GM19238 (cell line): ENCODE results near the gene FXYD7.
"Not testable (repeated sequence)": the region's sequence is repeated elsewhere in the genome, so short reads cannot be mapped to it uniquely, and the experiment has no call there.

Experiments
- DNase-seq: peaks from one replicate; pipeline ENCODE4 v3.0.0; 2011; ENCODE audit warnings: low spot score; ENCODE audit not compliant: insufficient read length

FXYD7 gene

GRCh38 chr19:35126624-35126959 lies 16.5 kb upstream of the FXYD7 start:
- no peak for DNase-seq

DNA sequence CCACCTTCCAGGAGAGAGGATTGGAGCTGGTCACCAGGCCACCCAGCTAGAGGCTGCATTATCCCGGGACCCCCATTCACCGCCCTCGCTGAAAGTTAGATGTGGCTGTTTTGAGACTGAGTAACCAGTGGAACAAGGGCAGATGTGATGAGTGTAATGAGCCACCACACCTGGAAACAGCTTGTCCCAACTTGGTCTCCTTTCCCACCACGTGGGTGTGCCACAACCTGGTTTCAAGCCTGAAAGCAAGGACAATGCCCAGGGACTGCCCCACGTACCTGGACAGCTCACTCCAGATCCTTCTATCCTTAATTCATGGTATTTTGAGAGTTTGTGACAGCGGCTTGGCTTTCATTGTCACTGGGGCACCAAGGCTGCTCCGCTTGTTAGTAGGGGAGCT lies 15.2 kb upstream of the FXYD7 start:
- no peak for DNase-seq

- DNase-seq: no peak
These were observed 14.5 kb upstream of the FXYD7 start for GRCh38 chr19:35128398-35129057.

DNA sequence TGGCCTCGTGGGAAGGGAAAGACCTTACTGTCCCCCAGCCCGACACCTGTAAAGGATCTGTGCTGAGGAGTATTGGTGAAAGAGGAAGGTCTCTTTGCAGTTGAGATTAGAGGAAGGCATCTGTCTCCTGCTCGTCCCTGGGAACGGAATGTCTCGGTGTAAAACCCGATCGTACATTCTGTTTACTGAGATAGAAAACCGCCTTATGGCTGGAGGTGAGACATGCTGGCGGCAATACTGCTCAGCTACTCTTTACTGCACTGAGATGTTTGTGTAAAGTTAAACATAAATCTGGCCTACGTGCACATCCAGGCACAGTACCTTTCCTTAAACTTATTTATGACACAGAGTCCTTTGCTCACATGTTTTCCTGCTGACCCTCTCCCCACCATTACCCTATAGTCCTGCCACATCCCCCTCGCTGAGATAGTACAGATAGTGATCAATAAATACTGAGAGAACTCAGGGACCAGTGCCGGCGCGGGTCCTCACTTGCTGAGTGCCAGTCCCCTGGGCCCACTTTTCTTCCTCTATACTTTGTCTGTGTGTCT lies 13.3 kb upstream of the FXYD7 start:
- DNase-seq: not testable (repeated sequence)

GRCh38 chr19:35130761-35131720 lies 12.0 kb upstream of the FXYD7 start:
- no peak for DNase-seq

DNA sequence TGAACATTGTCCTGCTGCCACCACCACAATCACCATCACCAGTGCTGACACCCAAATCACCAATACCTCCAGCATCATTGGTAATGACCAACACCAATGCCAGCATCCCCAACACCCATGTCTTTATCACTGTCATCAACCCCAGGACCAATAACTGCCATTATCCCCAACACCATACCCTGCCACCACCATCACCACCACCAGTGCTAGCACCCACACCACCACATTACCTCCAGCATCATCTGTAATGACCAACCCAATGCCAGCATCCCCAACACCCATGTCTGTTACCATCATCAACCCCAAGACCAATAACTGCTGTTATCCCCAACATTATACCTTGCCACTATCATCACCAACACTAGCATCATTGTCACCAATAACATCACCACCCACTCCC lies 10.8 kb upstream of the FXYD7 start:
- DNase-seq: no peak

GRCh38 chr19:35133826-35134225 lies 9.2 kb upstream of the FXYD7 start:
- DNase-seq: no peak

DNA sequence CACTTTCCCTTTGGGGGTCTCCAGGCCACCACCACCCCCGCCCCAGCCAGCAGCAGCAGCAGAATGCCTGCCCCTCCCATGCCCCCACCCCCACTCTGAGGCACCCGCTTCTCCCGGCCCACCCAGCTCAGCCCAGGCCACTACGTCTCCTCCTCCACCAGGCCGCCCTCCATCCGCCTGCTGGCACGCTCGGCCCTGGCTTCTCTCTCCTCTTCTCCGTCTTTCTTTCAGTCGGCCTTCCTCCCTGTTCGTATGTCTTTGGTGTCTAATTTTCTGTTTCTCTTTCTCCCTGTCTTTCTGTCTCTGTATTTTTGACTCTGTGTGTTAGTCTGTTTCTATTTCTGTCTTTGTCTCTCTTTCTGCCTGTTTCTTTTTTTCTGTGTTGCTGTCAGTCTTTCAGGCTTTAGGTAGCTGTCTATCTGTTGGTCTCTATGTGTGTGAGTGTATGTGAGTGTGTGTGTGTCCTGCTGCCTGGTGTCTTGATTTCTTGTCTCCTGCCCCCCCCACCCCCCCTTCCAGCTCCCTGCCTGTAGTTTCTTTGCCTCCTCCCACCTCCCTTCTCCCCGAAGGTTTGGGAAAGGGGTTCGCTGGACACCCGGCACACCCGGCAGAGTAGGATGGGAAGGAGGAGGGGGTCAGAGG lies 8.3 kb upstream of the FXYD7 start, which contains the start of gene LGI4:
Gene LGI4, minus strand, starts transcription at position 459 of the 642 bp plus-strand sequence. Its CDS starts 379 bp downstream, at position 80.
- DNase-seq: no peak

DNA sequence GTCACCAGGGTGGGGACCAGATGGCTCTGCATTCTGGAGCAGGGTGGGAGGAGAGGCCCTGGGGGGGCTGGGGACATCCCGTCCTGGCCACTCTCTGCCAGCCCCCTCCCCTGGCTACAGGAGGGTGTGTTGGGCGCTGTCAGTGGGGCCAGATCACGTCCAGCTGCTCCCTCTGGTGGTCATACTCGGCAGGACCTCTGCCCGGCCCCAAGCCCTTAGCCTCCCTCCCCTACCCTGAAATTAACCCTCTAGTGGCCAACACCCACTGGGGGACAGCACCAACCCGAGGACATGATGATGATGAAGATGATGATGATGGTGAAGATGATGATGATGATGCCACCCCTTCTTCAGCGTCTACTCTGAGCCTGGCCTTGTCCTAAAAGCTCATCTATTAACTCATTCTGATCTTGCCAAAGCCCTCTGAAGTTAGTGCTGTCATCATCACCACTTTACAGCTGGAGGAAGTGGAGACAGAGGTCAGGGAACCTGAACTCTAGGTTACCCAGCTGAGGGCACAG lies 7.6 kb upstream of the FXYD7 start:
- DNase-seq: peak; percentile 92

GRCh38 chr19:35136231-35136630 lies 6.8 kb upstream of the FXYD7 start:
- no peak for DNase-seq

DNA sequence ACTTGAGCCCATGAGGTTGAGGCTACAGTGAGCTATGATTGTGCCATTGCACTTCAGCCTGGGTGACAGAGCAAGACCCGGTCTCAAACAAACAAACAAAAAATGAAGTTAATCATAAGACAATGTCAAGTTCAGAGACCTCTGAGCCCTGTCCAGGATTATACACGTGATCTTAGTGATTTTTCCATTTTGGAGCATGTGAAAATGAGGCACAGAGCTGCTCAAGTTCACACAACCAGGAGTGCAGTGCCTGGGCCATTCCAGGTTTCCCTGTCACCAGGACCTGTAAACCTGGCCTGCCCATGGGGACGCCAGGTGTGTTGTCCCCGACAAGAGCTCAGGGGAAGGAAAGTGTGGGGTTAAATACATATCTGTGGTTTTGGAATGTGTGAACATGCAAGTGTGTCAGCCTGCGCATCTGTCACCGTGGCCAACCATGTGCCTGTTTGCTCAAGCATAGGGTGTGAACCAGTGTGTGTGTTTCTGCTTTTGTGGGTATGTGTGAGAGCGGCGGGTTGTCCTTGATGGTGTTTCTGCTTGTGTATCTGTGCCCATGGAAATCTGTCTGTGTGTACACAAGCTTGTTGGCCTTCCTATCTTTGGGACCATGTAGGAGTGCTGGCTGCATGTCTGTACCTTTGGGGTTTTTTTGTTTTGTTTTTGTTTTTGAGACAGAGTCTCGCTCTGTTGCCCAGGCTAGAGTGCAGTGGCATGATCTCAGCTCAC lies 5.9 kb upstream of the FXYD7 start:
- DNase-seq: no peak

GRCh38 chr19:35138305-35138892 lies 4.7 kb upstream of the FXYD7 start, which contains the start of gene FXYD1:
Gene FXYD1 (plus strand): TSS chr19:35138824. CDS start chr19:35140080, 1,256 bp downstream.
- no peak for DNase-seq

DNA sequence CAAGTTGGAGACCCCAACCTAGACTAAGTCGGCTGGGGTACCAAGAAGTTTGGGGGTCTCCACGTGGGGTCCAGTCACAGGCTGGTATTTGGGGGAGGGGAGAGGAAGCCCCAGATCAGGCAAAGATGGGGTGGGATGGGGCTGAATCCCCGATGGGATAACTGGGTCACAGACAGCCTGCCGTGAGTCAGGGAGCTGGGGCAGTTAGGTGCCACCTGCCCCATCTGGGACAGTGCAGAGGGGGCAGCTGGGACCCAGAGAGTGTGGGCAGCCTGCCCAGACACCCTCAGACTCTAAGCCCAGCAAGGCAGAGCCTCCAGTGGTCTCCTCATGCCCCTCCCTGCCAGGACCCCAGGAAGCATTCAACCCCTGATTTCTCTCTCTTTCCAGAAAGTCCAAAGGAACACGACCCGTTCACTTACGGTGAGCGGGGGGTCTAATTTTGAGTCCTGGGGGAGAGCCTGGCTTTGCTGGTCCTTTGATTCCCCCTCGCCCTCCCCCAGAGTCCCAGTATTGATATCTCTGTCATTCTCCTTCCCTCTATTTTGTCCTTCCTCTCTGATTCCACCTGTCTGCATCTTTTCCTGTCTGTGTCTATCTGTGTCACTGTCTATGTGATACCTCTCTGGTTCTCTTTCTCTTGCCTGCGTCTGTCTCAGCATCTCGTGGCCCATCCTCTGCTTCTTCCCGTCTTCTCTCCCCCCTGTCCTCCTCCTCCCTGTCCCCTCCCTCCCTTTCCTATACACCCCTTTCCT lies 2.7 kb upstream of the FXYD7 start:
- DNase-seq: no peak

DNA sequence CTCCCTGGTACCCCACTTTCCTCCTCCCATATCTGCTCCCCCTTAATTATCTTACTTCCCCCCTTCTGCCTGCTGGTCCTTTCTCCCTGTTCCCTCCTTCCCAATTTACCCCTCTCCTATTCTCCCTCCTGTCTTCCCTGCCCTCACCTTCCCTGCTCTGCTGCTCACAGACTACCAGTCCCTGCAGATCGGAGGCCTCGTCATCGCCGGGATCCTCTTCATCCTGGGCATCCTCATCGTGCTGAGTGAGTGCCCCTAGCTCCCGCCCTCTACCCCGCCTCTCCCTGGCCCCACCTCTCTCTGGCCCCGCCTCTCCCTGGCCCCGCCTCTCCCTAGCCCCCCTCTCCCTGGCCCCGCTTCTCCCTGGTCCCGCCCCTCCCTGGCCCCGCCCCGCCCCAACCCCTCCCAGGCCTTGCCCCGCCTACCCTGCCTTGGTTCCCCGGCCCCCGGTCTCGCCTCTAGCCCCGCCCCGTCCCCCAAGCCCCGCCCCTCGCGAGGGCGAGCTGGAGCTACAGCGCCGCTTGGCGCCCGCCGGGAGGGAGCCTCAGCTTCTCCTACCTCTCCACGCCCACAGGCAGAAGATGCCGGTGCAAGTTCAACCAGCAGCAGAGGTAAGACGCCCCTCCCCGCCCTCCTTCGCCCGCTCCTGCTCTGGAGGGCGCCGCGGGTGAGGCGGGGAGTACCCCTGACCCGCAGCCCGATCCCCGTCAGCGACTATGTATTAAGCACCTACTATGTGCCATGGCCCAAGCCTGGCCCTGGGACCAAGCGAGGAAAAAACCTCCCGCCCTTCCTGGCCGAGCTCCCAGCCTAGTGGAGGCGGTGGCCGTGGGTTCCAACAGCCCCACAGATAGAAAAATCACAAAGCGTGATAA lies 1.9 kb upstream of the FXYD7 start:
- peak; percentile 98 for DNase-seq

GRCh38 chr19:35141837-35142605 lies 1.0 kb upstream of the FXYD7 start:
- DNase-seq: no peak

DNA sequence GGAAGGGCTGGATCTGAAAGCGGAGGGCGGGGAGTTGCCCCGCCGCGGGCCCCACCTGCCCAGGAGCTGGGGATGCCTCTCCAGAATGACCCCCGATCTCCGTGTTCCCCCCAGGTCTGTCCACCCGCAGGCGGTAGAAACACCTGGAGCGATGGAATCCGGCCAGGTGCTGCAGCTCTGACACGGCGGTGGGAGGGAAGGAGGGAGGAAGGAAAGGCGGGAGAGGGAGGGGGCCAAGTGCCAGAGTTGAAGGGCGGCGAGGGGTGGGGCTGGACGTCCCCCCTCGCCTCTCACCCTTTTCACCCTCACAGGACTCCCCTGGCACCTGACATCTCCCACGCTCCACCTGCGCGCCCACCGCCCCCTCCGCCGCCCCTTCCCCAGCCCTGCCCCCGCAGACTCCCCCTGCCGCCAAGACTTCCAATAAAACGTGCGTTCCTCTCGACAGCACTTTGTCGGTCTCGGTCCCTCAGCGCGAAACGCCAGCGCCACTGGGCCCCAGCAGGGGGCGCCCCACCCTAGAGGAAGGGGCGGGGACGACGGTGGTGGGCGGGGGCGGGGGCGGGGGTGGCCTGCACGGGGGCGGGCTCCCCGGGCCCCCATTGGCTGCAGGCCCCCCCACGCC lies 337 bp upstream of the FXYD7 start:
- DNase-seq: peak; percentile 64

- no peak for DNase-seq
These were observed 763 bp downstream of the FXYD7 start for GRCh38 chr19:35143818-35144217.

- no peak for DNase-seq
These were observed 1.2 kb downstream of the FXYD7 start for GRCh38 chr19:35144259-35144599.
